BLaER1 (cell line): ENCODE results near the gene BIVM.
"Not testable (repeated sequence)": the region's sequence is repeated elsewhere in the genome, so short reads cannot be mapped to it uniquely, and the experiment has no call there.

Experiments
- H3K27ac ChIP-seq: shearing (Covaris generic); formaldehyde crosslinking; 2 replicates; pipeline ENCODE4 v1.8.1; 2022
- H3K27me3 ChIP-seq: shearing (Covaris generic); formaldehyde crosslinking; 2 replicates; pipeline ENCODE4 v1.8.1; 2022
- H3K36me3 ChIP-seq: shearing (Covaris generic); formaldehyde crosslinking; 2 replicates; pipeline ENCODE4 v1.8.1; 2022
- H3K4me1 ChIP-seq: shearing (Covaris generic); formaldehyde crosslinking; 2 replicates; pipeline ENCODE4 v1.8.1; 2022
- H3K4me2 ChIP-seq: shearing (Covaris generic); formaldehyde crosslinking; 2 replicates; pipeline ENCODE4 v1.8.1; 2022
- H3K4me3 ChIP-seq: shearing (Covaris generic); formaldehyde crosslinking; 2 replicates; pipeline ENCODE4 v1.8.1; 2022
- H3K9ac ChIP-seq: shearing (Covaris generic); formaldehyde crosslinking; 2 replicates; pipeline ENCODE4 v1.8.1; 2022
- H3K9me3 ChIP-seq: shearing (Covaris generic); formaldehyde crosslinking; 2 replicates; pipeline ENCODE4 v1.8.1; 2022
- H4K20me1 ChIP-seq: shearing (Covaris generic); formaldehyde crosslinking; 2 replicates; pipeline ENCODE4 v1.8.1; 2022
- Cebpa-rat ChIP-seq: shearing (Covaris generic); IDR thresholded peaks from 2 replicates; pipeline ENCODE4 v1.8.1; 2022

The BIVM gene

GRCh38 chr13:102771298-102772041, 27.4 kb upstream of the BIVM start:
- no peaks in the 10 kb centered on the region for H3K27me3 ChIP-seq
- H3K9ac ChIP-seq: no peak overlapping the region
- no peaks in the 10 kb centered on the region for H4K20me1 ChIP-seq
- H3K36me3 ChIP-seq: peaks cover 9% of the 10 kb centered on the region
- no peak for TF ChIP-seq Cebpa-rat
- no peak overlapping the region for H3K4me3 ChIP-seq
- H3K9me3 ChIP-seq: peaks cover 7% of the 10 kb centered on the region
- peak overlapping the region; percentile 92 for H3K4me2 ChIP-seq
- peaks cover 29% of the 10 kb centered on the region for H3K4me1 ChIP-seq
- H3K27ac ChIP-seq: no peak overlapping the region

GRCh38 chr13:102772042-102772425, 26.9 kb upstream of the BIVM start:
- peaks cover 8% of the 10 kb centered on the region for H3K36me3 ChIP-seq
- peaks cover 29% of the 10 kb centered on the region for H3K4me1 ChIP-seq
- H3K9me3 ChIP-seq: peaks cover 7% of the 10 kb centered on the region
- H3K9ac ChIP-seq: no peak overlapping the region
- no peak overlapping the region for H3K27ac ChIP-seq
- H3K27me3 ChIP-seq: no peaks in the 10 kb centered on the region
- no peaks in the 10 kb centered on the region for H4K20me1 ChIP-seq
- peak overlapping the region; percentile 92 for H3K4me2 ChIP-seq
- no peak for TF ChIP-seq Cebpa-rat
- H3K4me3 ChIP-seq: no peak overlapping the region

DNA sequence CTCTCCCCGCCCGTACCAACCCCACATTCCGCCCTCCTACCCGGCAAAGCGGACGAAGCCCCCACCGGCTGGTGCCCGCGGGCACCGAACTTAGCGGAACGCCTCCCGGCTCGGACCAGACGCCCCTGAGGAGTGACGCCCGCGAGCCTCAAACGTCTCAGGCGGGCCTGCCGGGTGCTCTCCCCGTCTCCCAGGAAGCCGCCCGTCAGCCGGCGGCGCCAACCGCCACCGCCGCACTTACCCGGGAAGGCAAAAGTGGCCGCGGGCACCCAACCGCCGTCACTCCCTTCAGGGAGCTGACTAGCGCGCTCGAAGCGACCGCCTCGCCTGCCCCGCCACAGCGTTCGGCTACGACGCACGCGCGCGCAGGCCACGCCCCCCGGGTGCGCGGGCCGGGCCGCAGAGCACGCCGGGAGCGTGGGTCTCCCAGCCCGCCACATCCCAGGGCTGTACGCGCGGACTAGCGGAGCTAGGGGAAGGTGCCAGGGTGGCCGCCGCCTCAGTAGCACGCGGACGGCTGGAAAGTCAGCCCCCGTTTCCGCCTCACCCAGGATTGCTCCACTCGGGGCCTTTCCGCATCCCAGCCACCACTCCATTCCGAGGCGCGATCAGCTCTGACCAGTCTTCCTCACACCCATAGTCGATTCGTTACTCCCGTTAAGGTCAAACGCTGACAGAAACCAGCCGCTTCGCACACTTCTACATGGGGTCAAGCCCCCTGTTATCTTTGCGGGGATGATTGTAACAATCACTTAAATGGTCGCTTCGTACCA, 25.3 kb upstream of the BIVM start, which contains the start of gene TEX30:
TSS of gene TEX30 (minus strand) at position 346 of the 773 bp plus-strand sequence. CDS start 3,760 bp downstream, outside the sequence.
- H3K4me2 ChIP-seq: peak within 1 kb of the TSS; percentile 92
- peaks cover 29% of the 10 kb centered on the region for H3K4me1 ChIP-seq
- no peaks in the 10 kb centered on the region for H4K20me1 ChIP-seq
- TF ChIP-seq Cebpa-rat: no peak
- H3K27me3 ChIP-seq: no peaks in the 10 kb centered on the region
- H3K9me3 ChIP-seq: peaks cover 7% of the 10 kb centered on the region
- peak within 1 kb of the TSS; percentile 88 for H3K27ac ChIP-seq
- no peaks in the 10 kb centered on the region for H3K36me3 ChIP-seq
- peak within 1 kb of the TSS; percentile 89 for H3K9ac ChIP-seq
- H3K4me3 ChIP-seq: peak within 1 kb of the TSS; percentile 86

GRCh38 chr13:102774214-102774568, 24.7 kb upstream of the BIVM start:
- Histone ChIP-seq H4K20me1 (no peaks in the 10 kb centered on the region), H3K4me1 (peaks cover 33% of the 10 kb centered on the region), H3K9ac (peak overlapping the region; percentile 89; the same call in 1 of the 2 replicates), H3K4me2 (peak overlapping the region; percentile 92), H3K9me3 (peaks cover 7% of the 10 kb centered on the region), H3K27ac (peak overlapping the region; percentile 88; the same call in 1 of the 2 replicates), H3K36me3 (no peaks in the 10 kb centered on the region), H3K27me3 (no peaks in the 10 kb centered on the region), H3K4me3 (peak overlapping the region; percentile 86)
- TF ChIP-seq Cebpa-rat: no peak

- no peak overlapping the region for H3K4me3 ChIP-seq
- H3K4me2 ChIP-seq: no peak overlapping the region
- peaks cover 7% of the 10 kb centered on the region for H3K9me3 ChIP-seq
- peaks cover 40% of the 10 kb centered on the region for H3K4me1 ChIP-seq
- H3K36me3 ChIP-seq: no peaks in the 10 kb centered on the region
- no peak overlapping the region for H3K9ac ChIP-seq
- H3K27ac ChIP-seq: no peak overlapping the region
- H3K27me3 ChIP-seq: no peaks in the 10 kb centered on the region
- no peaks in the 10 kb centered on the region for H4K20me1 ChIP-seq
- no peak for TF ChIP-seq Cebpa-rat
Observed at GRCh38 chr13:102774591-102775520, 24.1 kb upstream of the BIVM start.

DNA sequence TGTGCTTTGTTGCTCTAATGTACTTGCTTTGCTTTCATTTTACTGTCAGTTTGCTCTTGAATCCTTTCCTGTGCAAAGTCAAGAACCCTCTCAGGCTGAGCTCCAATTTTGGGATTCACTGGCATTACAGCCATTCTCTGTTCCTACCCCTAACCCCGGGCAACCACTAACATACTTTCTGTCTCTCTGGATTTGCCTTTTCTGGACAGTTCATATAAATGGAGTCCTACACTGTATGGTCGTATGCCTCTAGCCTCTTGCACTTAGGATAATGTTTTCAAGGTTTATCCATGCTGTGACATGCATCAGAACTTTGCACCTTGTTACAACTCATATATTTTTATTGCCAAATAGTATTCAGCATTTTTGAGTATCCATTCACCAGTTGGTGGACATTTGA, 22.6 kb upstream of the BIVM start:
- Histone ChIP-seq H3K4me1 (peaks cover 35% of the 10 kb centered on the region), H3K9ac (no peak overlapping the region), H3K9me3 (peaks cover 13% of the 10 kb centered on the region), H3K4me2 (no peak overlapping the region), H3K27ac (no peak overlapping the region), H3K4me3 (no peak overlapping the region), H3K27me3 (no peaks in the 10 kb centered on the region), H4K20me1 (no peaks in the 10 kb centered on the region), H3K36me3 (peaks cover under 1% of the 10 kb centered on the region; the same call in 1 of the 2 replicates)
- TF ChIP-seq Cebpa-rat: no peak

- no peak overlapping the region for H3K4me3 ChIP-seq
- H4K20me1 ChIP-seq: no peaks in the 10 kb centered on the region
- TF ChIP-seq Cebpa-rat: no peak
- peaks cover 27% of the 10 kb centered on the region for H3K9me3 ChIP-seq
- no peak overlapping the region for H3K27ac ChIP-seq
- H3K9ac ChIP-seq: no peak overlapping the region
- H3K4me2 ChIP-seq: no peak overlapping the region
- H3K4me1 ChIP-seq: peaks cover 21% of the 10 kb centered on the region
- peaks cover 11% of the 10 kb centered on the region; the same call in 1 of the 2 replicates for H3K36me3 ChIP-seq
- no peaks in the 10 kb centered on the region for H3K27me3 ChIP-seq
Observed at GRCh38 chr13:102777736-102778135, 21.2 kb upstream of the BIVM start.

GRCh38 chr13:102779436-102780159, 19.3 kb upstream of the BIVM start:
- Histone ChIP-seq H3K9ac (no peak overlapping the region), H3K36me3 (peaks cover 11% of the 10 kb centered on the region; the same call in 1 of the 2 replicates), H3K27me3 (no peaks in the 10 kb centered on the region), H3K27ac (no peak overlapping the region; the same call in 1 of the 2 replicates), H3K4me2 (peak overlapping the region; percentile 18), H4K20me1 (no peaks in the 10 kb centered on the region), H3K4me3 (no peak overlapping the region), H3K9me3 (peaks cover 21% of the 10 kb centered on the region), H3K4me1 (peaks cover 13% of the 10 kb centered on the region)
- TF ChIP-seq Cebpa-rat: no peak

GRCh38 chr13:102780656-102781055, 18.3 kb upstream of the BIVM start:
- not testable (repeated sequence) for H3K27ac ChIP-seq, H3K4me2 ChIP-seq
- peaks cover 21% of the 10 kb centered on the region for H3K9me3 ChIP-seq

More at GRCh38 chr13:102780656-102781055, 18.3 kb upstream of the BIVM start:
- H3K36me3 ChIP-seq: peaks cover 11% of the 10 kb centered on the region; the same call in 1 of the 2 replicates
- not testable (repeated sequence) for H3K27me3 ChIP-seq, H4K20me1 ChIP-seq, H3K4me3 ChIP-seq, H3K9ac ChIP-seq
- H3K4me1 ChIP-seq: peaks cover 13% of the 10 kb centered on the region
